Measurements from ENCODE around the gene CAPZA1. TPM values are rescaled to one million over a fixed set of nuclear protein-coding genes. Genes with fewer than 3 reads are reported as not detected.
A peak's percentile ranks its signal among the peaks of the same experiment; 100 is the strongest.

Gene CAPZA1
- total RNA-seq, 4 donors from 2014 or later, result 65.7 to 93.7 (median 84.1) TPM

DNA sequence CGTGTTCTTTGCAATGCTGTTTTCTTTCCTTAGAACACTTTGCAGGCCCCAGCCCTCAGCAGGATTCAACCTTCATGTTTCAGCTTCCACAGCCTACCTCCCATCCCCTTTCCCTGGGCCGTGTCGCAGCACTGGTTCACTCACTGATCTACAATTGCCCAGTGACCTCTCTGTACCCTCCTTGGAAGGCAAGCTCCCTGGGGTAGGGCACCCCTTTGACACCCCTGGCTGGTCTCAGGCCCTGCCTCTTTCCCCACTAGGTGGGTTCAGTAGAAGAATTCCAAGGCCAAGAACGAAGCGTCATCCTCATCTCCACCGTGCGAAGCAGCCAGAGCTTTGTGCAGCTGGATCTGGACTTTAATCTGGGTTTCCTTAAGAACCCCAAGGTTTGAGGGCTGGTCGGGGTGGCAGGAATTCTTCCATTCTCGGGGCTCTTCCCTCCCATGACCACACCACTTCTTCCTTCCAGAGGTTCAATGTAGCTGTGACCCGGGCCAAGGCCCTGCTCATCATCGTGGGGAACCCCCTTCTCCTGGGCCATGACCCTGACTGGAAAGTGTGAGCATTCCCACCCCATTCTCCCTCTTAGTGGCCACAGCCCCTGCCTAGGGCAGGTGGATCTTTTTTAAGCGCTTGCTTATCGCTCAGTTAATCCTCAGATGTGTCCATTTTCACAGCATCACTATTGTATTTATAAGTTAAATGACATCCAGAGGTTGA lies 80.0 kb downstream of the CAPZA1 start:
- Histone ChIP-seq H3K4me3 (no peak overlapping the region), H3K27ac (peak overlapping the region; percentile 67 to 100 (median 94)), H3K27me3 (no peaks in the 10 kb centered on the region), H3K36me3 (peaks cover 0 to 75% of the 10 kb centered on the region in 2 donors), H3K4me1 (peaks cover 5 to 74% (median 58%) of the 10 kb centered on the region in 3 donors), H3K9me3 (no peaks in the 10 kb centered on the region)
- no peak for ATAC-seq
- TF ChIP-seq EP300 (IDR thresholded peaks at IDR 0.05) (no peak), POLR2AphosphoS5 (IDR thresholded peaks at IDR 0.05) (peak; percentile 17)
- WGBS, 2 donors (ENCODE audit: low coverage in 1 of 2), result 70 to 77% methylated on average over 4 to 8 of the region's 13 CpGs

DNA sequence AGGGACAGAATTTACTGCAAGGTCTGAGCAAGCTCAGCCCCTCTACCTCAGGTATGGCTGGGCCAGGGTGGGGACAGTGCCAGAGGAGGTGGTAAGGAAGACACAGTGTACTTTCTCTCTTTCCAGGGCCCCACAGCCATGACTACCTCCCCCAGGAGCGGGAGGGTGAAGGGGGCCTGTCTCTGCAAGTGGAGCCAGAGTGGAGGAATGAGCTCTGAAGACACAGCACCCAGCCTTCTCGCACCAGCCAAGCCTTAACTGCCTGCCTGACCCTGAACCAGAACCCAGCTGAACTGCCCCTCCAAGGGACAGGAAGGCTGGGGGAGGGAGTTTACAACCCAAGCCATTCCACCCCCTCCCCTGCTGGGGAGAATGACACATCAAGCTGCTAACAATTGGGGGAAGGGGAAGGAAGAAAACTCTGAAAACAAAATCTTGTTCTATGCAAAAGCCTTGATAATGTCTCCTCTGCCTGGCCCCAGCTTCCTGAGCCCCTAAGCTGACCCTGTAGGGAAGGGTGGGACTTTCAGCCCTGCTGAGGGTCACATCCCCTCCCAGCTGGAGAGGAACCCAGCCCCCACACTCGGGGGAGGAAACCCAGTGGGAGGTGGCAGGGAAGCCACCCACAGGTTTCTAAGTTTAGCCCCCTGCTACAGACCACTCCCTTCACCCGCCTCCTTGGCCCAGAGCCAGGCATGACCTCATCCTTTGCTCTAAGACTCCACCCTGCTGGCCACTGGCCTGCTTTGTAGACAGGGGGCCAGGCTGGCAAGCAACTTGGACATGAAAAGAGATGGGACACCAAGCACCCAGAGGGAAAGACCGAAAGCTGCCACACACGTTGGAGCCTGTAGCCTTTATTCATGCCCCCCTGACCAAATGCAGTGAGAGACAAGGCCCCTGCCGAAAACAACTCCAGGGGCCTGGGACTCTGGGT lies 80.9 kb downstream of the CAPZA1 start:
- H3K9me3 ChIP-seq, result no peaks in the 10 kb centered on the region
- TF ChIP-seq EP300 (IDR thresholded peaks at IDR 0.05), result no peak
- TF ChIP-seq POLR2A (IDR thresholded peaks at IDR 0.05), result peak in 1 of 2 donors; percentile 3
- peak in 1 of 4 experiments; percentile 34 for TF ChIP-seq CTCF (IDR thresholded peaks at IDR 0.05)
- TF ChIP-seq POLR2AphosphoS5 (IDR thresholded peaks at IDR 0.05), result peak; percentile 71
- peak overlapping the region; percentile 67 to 100 (median 94) for H3K27ac ChIP-seq
- ATAC-seq, result peak; percentile 85
- no peak overlapping the region for H3K4me3 ChIP-seq
- H3K36me3 ChIP-seq, result peaks cover 0 to 65% of the 10 kb centered on the region in 2 donors
- peaks cover 5 to 84% (median 61%) of the 10 kb centered on the region in 3 donors for H3K4me1 ChIP-seq
- WGBS, 2 donors (ENCODE audit: low coverage in 1 of 2), result no CpG with 5 or more reads among the region's 7 CpGs
- no peaks in the 10 kb centered on the region for H3K27me3 ChIP-seq

DNA sequence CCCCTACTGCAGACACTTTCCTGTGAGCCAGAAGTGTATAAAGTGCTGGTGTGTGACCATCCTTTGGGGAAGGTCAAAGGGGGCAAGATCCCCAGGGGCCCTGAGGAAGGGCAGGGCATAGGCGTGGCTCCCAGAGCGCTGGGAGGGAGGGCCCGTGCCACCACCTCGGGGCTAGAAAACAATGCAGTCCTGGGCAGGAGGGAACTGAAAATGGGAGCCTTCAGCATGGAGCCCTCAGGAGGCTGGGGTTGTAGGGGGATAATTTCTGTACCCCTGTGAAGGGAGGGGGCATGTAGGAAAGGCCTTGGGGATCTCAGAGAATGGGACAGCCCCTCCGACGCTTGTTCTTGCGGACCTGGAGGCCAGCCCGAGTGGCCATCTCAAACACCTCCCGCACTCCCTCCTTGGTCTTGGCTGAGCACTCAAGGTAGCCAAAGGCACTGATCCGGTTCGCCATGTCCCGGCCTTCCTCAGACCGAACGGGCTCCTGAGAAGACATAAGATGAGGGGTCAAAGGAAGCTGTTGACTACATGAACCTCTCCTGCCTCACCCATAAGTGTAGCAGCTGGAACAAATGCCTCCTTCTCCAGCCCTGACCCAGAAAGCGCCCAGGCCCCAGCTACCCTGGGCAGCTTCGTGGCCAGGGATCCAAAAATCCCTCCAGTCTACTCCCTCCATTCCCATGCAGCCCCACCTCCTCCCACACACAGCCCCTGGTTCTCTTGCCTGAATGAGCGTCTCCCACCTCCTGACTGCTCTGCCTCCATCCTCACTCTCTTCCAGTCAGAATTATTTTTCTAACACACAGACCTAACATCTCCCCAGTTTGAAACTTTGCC lies 81.8 kb downstream of the CAPZA1 start:
- H3K4me3 ChIP-seq, result no peak overlapping the region
- TF ChIP-seq POLR2AphosphoS5 (IDR thresholded peaks at IDR 0.05) (no peak), EP300 (IDR thresholded peaks at IDR 0.05) (no peak), POLR2A (IDR thresholded peaks at IDR 0.05) (no peak), CTCF (IDR thresholded peaks at IDR 0.05) (no peak)
- 51 to 63% methylated on average over 5 to 16 of the region's 17 CpGs for WGBS, 2 donors (ENCODE audit: low coverage in 1 of 2)
- peaks cover 5 to 90% (median 63%) of the 10 kb centered on the region in 3 donors for H3K4me1 ChIP-seq
- H3K27ac ChIP-seq, result peak overlapping the region; percentile 67 to 100 (median 94)
- no peak for ATAC-seq
- H3K27me3 ChIP-seq, result no peaks in the 10 kb centered on the region
- H3K36me3 ChIP-seq, result peaks cover 0 to 57% of the 10 kb centered on the region in 2 donors
- no peaks in the 10 kb centered on the region for H3K9me3 ChIP-seq

DNA sequence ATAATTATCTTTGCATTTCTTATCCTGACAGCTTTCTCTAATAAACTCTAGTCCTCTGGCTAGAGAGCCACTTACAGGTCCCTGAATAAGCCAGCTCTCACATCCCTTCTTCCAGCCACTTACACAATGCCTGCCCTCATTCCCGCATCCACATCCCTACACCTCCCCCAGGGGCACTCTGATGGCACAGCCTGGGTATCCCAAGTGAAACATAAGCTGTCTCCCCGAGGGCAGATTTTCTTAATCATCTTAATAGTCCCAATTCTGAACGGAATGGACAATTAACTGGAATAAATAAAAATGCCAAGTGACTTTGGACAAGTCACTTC lies 82.4 kb downstream of the CAPZA1 start:
- H3K27ac ChIP-seq, result peak overlapping the region in 3 of 4 donors; percentile 93 to 100 (median 96)
- H3K9me3 ChIP-seq, result no peaks in the 10 kb centered on the region
- peaks cover 5 to 90% (median 63%) of the 10 kb centered on the region in 3 donors for H3K4me1 ChIP-seq
- no peak for TF ChIP-seq CTCF (IDR thresholded peaks at IDR 0.05)
- TF ChIP-seq POLR2AphosphoS5 (IDR thresholded peaks at IDR 0.05), result no peak
- TF ChIP-seq POLR2A (IDR thresholded peaks at IDR 0.05), result no peak
- TF ChIP-seq EP300 (IDR thresholded peaks at IDR 0.05), result no peak
- no peak overlapping the region for H3K4me3 ChIP-seq
- H3K36me3 ChIP-seq, result peaks cover 0 to 51% of the 10 kb centered on the region in 2 donors
- no peak for ATAC-seq
- H3K27me3 ChIP-seq, result no peaks in the 10 kb centered on the region
- WGBS, 2 donors (ENCODE audit: low coverage in 1 of 2), result 24 to 35% methylated on average over 2 to 3 of the region's 3 CpGs

Data from gastroesophageal sphincter (tissue), 4 donors.